Measurements from ENCODE around the gene CCDC8. TPM values are rescaled to one million over a fixed set of nuclear protein-coding genes. Genes with fewer than 3 reads are reported as not detected.
"Not testable (repeated sequence)": the region's sequence is repeated elsewhere in the genome, so short reads cannot be mapped to it uniquely, and the experiment has no call there.

CCDC8 gene
- total RNA-seq, 1 donor from 2014 or later, result 68.8 TPM

- no peak for DNase-seq
Observed at GRCh38 chr19:46383171-46383815, 30.1 kb downstream of the CCDC8 start.

GRCh38 chr19:46381756-46382345 is 31.5 kb downstream of the CCDC8 start:
- DNase-seq, result no peak

GRCh38 chr19:46381346-46381745 is 32.0 kb downstream of the CCDC8 start:
- no peak for DNase-seq

- DNase-seq, result no peak
Observed at GRCh38 chr19:46380690-46381089, 32.7 kb downstream of the CCDC8 start.

- DNase-seq, result peak; percentile 76
Observed at GRCh38 chr19:46378268-46378667, 35.1 kb downstream of the CCDC8 start.

GRCh38 chr19:46376241-46377153 is 36.9 kb downstream of the CCDC8 start:
- no peak for DNase-seq

GRCh38 chr19:46375476-46376067 is 37.8 kb downstream of the CCDC8 start:
- DNase-seq, result not testable (repeated sequence)

GRCh38 chr19:46374536-46375475 is 38.6 kb downstream of the CCDC8 start:
- no peak for DNase-seq

- DNase-seq, result peak; percentile 92
Observed at GRCh38 chr19:46373491-46374359, 39.6 kb downstream of the CCDC8 start.

- no peak for DNase-seq
Observed at GRCh38 chr19:46372901-46373490, 40.4 kb downstream of the CCDC8 start.

- DNase-seq, result no peak
Observed at GRCh38 chr19:46371371-46371901, 41.9 kb downstream of the CCDC8 start.

- DNase-seq, result no peak
Observed at GRCh38 chr19:46369817-46370216, 43.5 kb downstream of the CCDC8 start.

GRCh38 chr19:46368116-46368515 is 45.2 kb downstream of the CCDC8 start:
- DNase-seq, result no peak

GRCh38 chr19:46367426-46367825 is 45.9 kb downstream of the CCDC8 start:
- DNase-seq, result no peak

GRCh38 chr19:46366620-46367292 is 46.6 kb downstream of the CCDC8 start:
- DNase-seq, result no peak

- DNase-seq, result no peak
Observed at GRCh38 chr19:46365561-46365960, 47.8 kb downstream of the CCDC8 start.

GRCh38 chr19:46364359-46364758 is 49.0 kb downstream of the CCDC8 start:
- no peak for DNase-seq

- DNase-seq, result no peak
Observed at GRCh38 chr19:46361915-46362314, 51.4 kb downstream of the CCDC8 start.
